Gastrocnemius medialis (tissue), 4 donors: ENCODE measurements around the gene HTR1D.

Source experiments
- POLR2A ChIP-seq, 2 donors: fragments of 450-650 bp; IDR thresholded peaks; one replicate each; pipeline ENCODE4 v1.6.1; 2017; ENCODE audit warnings: antibody characterized with exemption in 2 of 2, mild to moderate bottlenecking in 2 of 2, moderate library complexity in 2 of 2
- TF ChIP-seq, protein P1 (sequence below), 5 experiments: fragments of 450-650 bp in 3 of 5; fragments of 200-600 bp in 2 of 5; sonication (generic) in 2 of 5; IDR thresholded peaks in 4 of 5; conservative IDR thresholded peaks in 1 of 5; 1 replicate in 4 of 5; 2 replicates in 1 of 5; pipeline ENCODE4 v1.5.1; 2016 to 2019; ENCODE audit warnings: antibody characterized with exemption in 5 of 5, mild to moderate bottlenecking in 3 of 5, moderate library complexity in 3 of 5

DNA sequence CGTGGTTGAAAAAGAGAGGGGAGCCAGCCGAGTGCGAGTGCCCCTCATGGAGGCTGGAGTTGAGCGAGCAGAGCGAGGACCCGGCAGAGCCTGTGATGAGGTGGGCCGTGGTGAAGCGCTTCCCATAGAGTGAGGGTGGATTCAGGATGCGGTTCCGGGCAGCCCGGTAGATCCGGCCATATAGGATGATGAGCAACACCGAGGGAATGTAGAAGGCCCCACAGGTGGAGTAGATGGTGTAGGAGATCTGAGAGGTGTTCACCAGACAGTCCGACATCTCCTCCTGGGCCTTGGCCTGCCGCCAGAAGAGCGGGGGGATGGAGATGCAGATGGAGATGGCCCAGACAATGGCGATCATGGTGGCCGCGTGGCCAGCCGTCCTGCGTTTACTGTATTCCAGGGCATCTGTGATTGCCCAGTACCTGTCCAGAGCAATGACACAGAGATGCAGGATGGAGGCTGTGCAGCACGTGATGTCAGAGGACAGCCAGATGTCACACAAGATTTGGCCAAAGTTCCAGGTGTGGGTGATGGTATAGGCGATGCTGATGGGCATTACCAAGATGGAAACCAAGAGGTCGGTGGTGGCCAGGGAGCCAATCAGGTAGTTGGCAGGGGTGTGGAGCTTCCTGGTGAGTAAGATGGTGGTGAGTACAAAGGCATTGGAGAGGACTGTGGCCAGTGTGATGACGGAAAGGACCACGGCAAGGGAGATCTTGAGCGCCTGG is 23.7 kb downstream of the HTR1D start:
- TF ChIP-seq POLR2A (IDR thresholded peaks at IDR 0.05): no peak
- TF ChIP-seq, protein P1, sequence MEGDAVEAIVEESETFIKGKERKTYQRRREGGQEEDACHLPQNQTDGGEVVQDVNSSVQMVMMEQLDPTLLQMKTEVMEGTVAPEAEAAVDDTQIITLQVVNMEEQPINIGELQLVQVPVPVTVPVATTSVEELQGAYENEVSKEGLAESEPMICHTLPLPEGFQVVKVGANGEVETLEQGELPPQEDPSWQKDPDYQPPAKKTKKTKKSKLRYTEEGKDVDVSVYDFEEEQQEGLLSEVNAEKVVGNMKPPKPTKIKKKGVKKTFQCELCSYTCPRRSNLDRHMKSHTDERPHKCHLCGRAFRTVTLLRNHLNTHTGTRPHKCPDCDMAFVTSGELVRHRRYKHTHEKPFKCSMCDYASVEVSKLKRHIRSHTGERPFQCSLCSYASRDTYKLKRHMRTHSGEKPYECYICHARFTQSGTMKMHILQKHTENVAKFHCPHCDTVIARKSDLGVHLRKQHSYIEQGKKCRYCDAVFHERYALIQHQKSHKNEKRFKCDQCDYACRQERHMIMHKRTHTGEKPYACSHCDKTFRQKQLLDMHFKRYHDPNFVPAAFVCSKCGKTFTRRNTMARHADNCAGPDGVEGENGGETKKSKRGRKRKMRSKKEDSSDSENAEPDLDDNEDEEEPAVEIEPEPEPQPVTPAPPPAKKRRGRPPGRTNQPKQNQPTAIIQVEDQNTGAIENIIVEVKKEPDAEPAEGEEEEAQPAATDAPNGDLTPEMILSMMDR (IDR thresholded peaks at IDR 0.05 in 4 of 5, conservative IDR thresholded peaks at IDR 0.05 in 1 of 5): no peak
